ENCODE results near the gene EPHB1.
A peak's percentile ranks its signal among the peaks of the same experiment; 100 is the strongest.
"Not testable (repeated sequence)": the region's sequence is repeated elsewhere in the genome, so short reads cannot be mapped to it uniquely, and the experiment has no call there.

Gene EPHB1

DNA sequence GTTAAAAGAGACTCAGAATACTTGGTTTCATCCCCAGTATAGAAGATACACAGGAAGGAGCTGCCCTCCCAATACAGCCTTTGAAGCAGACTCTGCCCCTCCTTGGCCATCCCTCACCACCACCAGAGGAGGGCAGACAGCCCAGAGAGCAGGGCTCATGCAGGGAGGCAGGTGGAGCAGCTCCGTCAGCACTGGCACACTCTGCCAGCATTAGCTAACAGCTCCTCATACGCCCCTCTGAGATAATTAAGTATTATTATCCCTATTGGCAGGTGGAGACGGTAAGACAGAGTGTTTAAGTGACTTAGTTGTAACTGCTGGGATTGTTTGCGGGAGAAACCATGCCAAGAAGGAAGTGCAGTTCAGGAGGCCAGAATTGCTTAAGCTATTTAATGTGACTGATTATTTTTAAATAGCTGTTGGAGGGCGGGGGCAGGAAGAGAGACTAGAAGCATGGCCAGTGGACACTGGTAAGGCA is 434.0 kb downstream of the EPHB1 start:
- no peak for DNase-seq (ENCODE audit: low read depth, low spot score)
- no peak overlapping the region for H3K9ac ChIP-seq (ENCODE audit: insufficient read length, low read depth)
- no peaks in the 10 kb centered on the region for H3K36me3 ChIP-seq (ENCODE audit: insufficient read depth, insufficient read length, low read length)
- no peak overlapping the region for H3K4me3 ChIP-seq (ENCODE audit: insufficient read length, low read depth)
- H3K9me3 ChIP-seq (ENCODE audit: insufficient read depth, low read length), result peaks cover 15% of the 10 kb centered on the region; the same call in 1 of the 2 replicates
- no peaks in the 10 kb centered on the region for H3K27me3 ChIP-seq (ENCODE audit: insufficient read depth, insufficient read length)
- TF ChIP-seq YY1 (IDR thresholded peaks at IDR 0.05; ENCODE audit: insufficient read depth, insufficient read length) (no peak), SUZ12 (IDR thresholded peaks at IDR 0.05; ENCODE audit: extremely low read depth, insufficient read depth, insufficient read length) (no peak), ZNF274 (IDR thresholded peaks at IDR 0.05; ENCODE audit: low read depth, low read length) (no peak)
- no peaks in the 10 kb centered on the region for H3K4me1 ChIP-seq (ENCODE audit: insufficient read depth, insufficient read length)

- no peaks in the 10 kb centered on the region for H3K4me1 ChIP-seq (ENCODE audit: insufficient read depth, insufficient read length)
- peaks cover 28% of the 10 kb centered on the region; the same call in 1 of the 2 replicates for H3K9me3 ChIP-seq (ENCODE audit: insufficient read depth, low read length)
- no peaks in the 10 kb centered on the region for H3K27me3 ChIP-seq (ENCODE audit: insufficient read depth, insufficient read length)
- no peaks in the 10 kb centered on the region for H3K36me3 ChIP-seq (ENCODE audit: insufficient read depth, insufficient read length, low read length)
- H3K4me3 ChIP-seq (ENCODE audit: insufficient read length, low read depth), result no peak overlapping the region
- TF ChIP-seq YY1 (IDR thresholded peaks at IDR 0.05; ENCODE audit: insufficient read depth, insufficient read length) (no peak), ZNF274 (IDR thresholded peaks at IDR 0.05; ENCODE audit: low read depth, low read length) (no peak), SUZ12 (IDR thresholded peaks at IDR 0.05; ENCODE audit: extremely low read depth, insufficient read depth, insufficient read length) (no peak)
- peak; percentile 57 for DNase-seq (ENCODE audit: low read depth, low spot score)
- H3K9ac ChIP-seq (ENCODE audit: insufficient read length, low read depth), result no peak overlapping the region
Observed at GRCh38 chr3:135231737-135232136, 436.7 kb downstream of the EPHB1 start.

DNA sequence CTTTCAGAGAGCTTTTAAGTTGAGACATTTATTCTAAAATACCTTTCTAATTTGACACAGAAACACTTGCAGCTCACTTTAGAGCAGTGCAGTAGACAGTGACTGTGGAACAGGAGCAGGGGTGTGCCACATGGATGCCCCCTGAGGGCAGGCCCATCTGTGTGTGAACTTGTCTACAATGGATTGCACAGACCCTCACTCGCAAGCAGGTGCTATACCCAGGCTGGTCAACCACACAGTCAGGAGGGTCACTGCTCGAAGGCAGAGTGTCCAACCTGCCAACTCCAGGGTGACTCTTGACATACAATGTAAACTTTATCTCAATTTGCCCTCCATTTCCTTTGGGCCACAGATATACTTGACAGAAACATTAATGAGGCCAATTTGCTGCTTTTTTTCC is 437.2 kb downstream of the EPHB1 start:
- DNase-seq (ENCODE audit: low read depth, low spot score), result no peak
- no peaks in the 10 kb centered on the region for H3K36me3 ChIP-seq (ENCODE audit: insufficient read depth, insufficient read length, low read length)
- no peaks in the 10 kb centered on the region for H3K27me3 ChIP-seq (ENCODE audit: insufficient read depth, insufficient read length)
- H3K9ac ChIP-seq (ENCODE audit: insufficient read length, low read depth), result peak overlapping the region; percentile 28
- TF ChIP-seq YY1 (IDR thresholded peaks at IDR 0.05; ENCODE audit: insufficient read depth, insufficient read length) (no peak), SUZ12 (IDR thresholded peaks at IDR 0.05; ENCODE audit: extremely low read depth, insufficient read depth, insufficient read length) (no peak), ZNF274 (IDR thresholded peaks at IDR 0.05; ENCODE audit: low read depth, low read length) (no peak)
- peaks cover 28% of the 10 kb centered on the region; the same call in 1 of the 2 replicates for H3K9me3 ChIP-seq (ENCODE audit: insufficient read depth, low read length)
- H3K4me3 ChIP-seq (ENCODE audit: insufficient read length, low read depth), result no peak overlapping the region
- H3K4me1 ChIP-seq (ENCODE audit: insufficient read depth, insufficient read length), result no peaks in the 10 kb centered on the region

DNA sequence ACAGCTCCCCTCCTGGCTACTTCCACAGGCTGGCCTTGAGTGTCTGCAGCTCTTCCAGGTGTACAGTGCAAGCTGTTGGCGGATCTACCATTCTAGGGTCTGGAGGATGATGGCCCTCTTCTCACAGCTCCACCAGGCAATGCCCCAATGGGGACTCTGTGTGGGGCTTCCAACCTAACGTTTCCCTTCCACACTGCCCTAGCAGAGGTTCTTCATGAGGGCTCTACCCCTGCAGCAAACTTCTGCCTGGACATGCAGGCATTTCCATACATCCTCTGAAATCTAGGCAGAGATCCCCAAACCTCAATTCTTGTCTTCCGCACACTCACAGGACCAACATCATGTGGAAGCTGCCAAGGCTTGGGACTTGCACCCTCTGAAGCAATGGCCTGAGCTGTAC is 438.4 kb downstream of the EPHB1 start:
- not testable (repeated sequence) for H3K4me1 ChIP-seq (ENCODE audit: insufficient read depth, insufficient read length); H3K36me3 ChIP-seq (ENCODE audit: insufficient read depth, insufficient read length, low read length); H3K9ac ChIP-seq (ENCODE audit: insufficient read length, low read depth)

DNA sequence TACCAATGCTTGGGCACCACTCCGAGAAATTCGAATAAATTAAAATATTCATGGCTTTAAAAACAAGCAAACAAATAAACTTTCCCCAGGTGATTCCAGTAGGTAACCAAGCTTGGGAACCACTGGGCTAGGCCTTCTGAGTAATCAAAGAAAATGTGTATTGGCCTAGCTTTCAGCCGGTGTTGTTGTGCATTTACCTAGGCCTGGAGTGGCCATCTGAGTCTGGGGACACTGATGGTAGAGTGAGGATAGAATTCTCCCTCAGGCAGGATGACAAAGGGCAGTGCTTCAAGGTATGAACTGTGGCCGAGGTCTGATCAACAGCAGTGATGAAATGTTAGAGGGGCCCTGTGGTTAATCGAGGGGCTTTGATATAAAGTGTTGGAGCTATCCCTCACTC is 440.5 kb downstream of the EPHB1 start:
- DNase-seq (ENCODE audit: low read depth, low spot score), result no peak
- Histone ChIP-seq H3K9ac (ENCODE audit: insufficient read length, low read depth) (no peak overlapping the region), H3K36me3 (ENCODE audit: insufficient read depth, insufficient read length, low read length) (no peaks in the 10 kb centered on the region), H3K4me3 (ENCODE audit: insufficient read length, low read depth) (no peak overlapping the region), H3K9me3 (ENCODE audit: insufficient read depth, low read length) (peaks cover 28% of the 10 kb centered on the region; the same call in 1 of the 2 replicates), H3K4me1 (ENCODE audit: insufficient read depth, insufficient read length) (peaks cover 3% of the 10 kb centered on the region), H3K27me3 (ENCODE audit: insufficient read depth, insufficient read length) (no peaks in the 10 kb centered on the region)
- TF ChIP-seq ZNF274 (IDR thresholded peaks at IDR 0.05; ENCODE audit: low read depth, low read length) (no peak), SUZ12 (IDR thresholded peaks at IDR 0.05; ENCODE audit: extremely low read depth, insufficient read depth, insufficient read length) (no peak), YY1 (IDR thresholded peaks at IDR 0.05; ENCODE audit: insufficient read depth, insufficient read length) (no peak)

More for the DNA sequence above, 438.4 kb downstream of the EPHB1 start:
- not testable (repeated sequence) for DNase-seq (ENCODE audit: low read depth, low spot score); H3K4me3 ChIP-seq (ENCODE audit: insufficient read length, low read depth); H3K27me3 ChIP-seq (ENCODE audit: insufficient read depth, insufficient read length)
- peaks cover 28% of the 10 kb centered on the region; the same call in 1 of the 2 replicates for H3K9me3 ChIP-seq (ENCODE audit: insufficient read depth, low read length)

DNA sequence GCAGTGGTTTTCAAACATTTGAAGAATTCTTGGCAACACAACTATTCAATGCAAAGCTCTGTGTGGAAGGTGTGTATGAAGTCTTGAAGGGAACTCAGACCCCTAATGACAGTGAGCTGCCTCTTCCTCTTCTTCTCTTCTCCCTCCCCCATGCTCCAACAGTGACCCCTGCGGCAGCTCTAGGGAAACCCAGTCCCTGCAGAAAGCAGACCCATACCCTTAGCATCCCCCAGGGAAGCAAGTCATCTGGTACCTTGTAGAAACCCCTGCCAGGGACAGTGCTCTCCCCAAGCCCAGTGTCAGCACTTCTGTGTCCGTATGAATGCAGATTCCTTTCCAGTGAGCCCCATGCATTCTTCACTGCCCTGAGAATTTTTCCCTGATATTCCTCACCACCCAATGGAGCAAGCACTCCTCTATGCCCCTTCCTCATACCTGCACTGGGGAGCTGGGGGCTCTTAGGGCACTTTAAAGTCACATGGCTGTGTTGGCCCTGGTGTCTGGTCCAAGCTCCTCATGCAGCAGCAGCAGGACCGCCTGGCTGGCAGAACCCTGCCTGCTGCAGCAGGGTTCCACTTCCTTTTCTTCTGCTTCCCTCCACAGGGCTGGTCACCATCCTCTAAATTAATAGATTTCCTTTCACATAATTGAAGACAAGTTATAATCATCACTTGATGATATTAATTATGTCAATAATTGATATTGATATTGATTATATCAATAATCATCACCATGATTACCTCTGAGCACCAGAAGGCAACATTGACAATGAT is 442.5 kb downstream of the EPHB1 start:
- H3K4me1 ChIP-seq (ENCODE audit: insufficient read depth, insufficient read length), result peaks cover 3% of the 10 kb centered on the region
- no peaks in the 10 kb centered on the region for H3K27me3 ChIP-seq (ENCODE audit: insufficient read depth, insufficient read length)
- no peak overlapping the region for H3K9ac ChIP-seq (ENCODE audit: insufficient read length, low read depth)
- H3K36me3 ChIP-seq (ENCODE audit: insufficient read depth, insufficient read length, low read length), result no peaks in the 10 kb centered on the region
- TF ChIP-seq YY1 (IDR thresholded peaks at IDR 0.05; ENCODE audit: insufficient read depth, insufficient read length), result no peak
- no peak for TF ChIP-seq SUZ12 (IDR thresholded peaks at IDR 0.05; ENCODE audit: extremely low read depth, insufficient read depth, insufficient read length)
- no peak for TF ChIP-seq ZNF274 (IDR thresholded peaks at IDR 0.05; ENCODE audit: low read depth, low read length)
- DNase-seq (ENCODE audit: low read depth, low spot score), result no peak
- peaks cover 27% of the 10 kb centered on the region; the same call in 1 of the 2 replicates for H3K9me3 ChIP-seq (ENCODE audit: insufficient read depth, low read length)
- no peak overlapping the region for H3K4me3 ChIP-seq (ENCODE audit: insufficient read length, low read depth)

- no peaks in the 10 kb centered on the region for H3K36me3 ChIP-seq (ENCODE audit: insufficient read depth, insufficient read length, low read length)
- no peaks in the 10 kb centered on the region for H3K27me3 ChIP-seq (ENCODE audit: insufficient read depth, insufficient read length)
- H3K9me3 ChIP-seq (ENCODE audit: insufficient read depth, low read length), result peaks cover 20% of the 10 kb centered on the region; the same call in 1 of the 2 replicates
- TF ChIP-seq YY1 (IDR thresholded peaks at IDR 0.05; ENCODE audit: insufficient read depth, insufficient read length) (no peak), ZNF274 (IDR thresholded peaks at IDR 0.05; ENCODE audit: low read depth, low read length) (no peak), SUZ12 (IDR thresholded peaks at IDR 0.05; ENCODE audit: extremely low read depth, insufficient read depth, insufficient read length) (no peak)
- H3K4me1 ChIP-seq (ENCODE audit: insufficient read depth, insufficient read length), result peaks cover 3% of the 10 kb centered on the region
- H3K9ac ChIP-seq (ENCODE audit: insufficient read length, low read depth), result no peak overlapping the region
- no peak overlapping the region for H3K4me3 ChIP-seq (ENCODE audit: insufficient read length, low read depth)
- no peak for DNase-seq (ENCODE audit: low read depth, low spot score)
Observed at GRCh38 chr3:135238236-135238830, 443.3 kb downstream of the EPHB1 start.

Data from NT2/D1 (cell line).